ENCODE measurements around the gene FMC1.

The FMC1 gene

GRCh38 chr7:139294951-139295575, 46.1 kb upstream of the FMC1 start:
- no peak overlapping the region for H2BK5ac ChIP-seq (ENCODE audit: low read depth, low read length, poor library complexity, severe bottlenecking)
- H2BK120ac ChIP-seq (ENCODE audit: low read depth, low read length) = no peak overlapping the region
- DNase-seq = no peak
- peak overlapping the region; percentile 70 for H2AK5ac ChIP-seq (ENCODE audit: low read length, severe bottlenecking)
- 87% methylated on average over 5 of the region's 6 CpGs for WGBS
- no peak overlapping the region for H2BK12ac ChIP-seq (ENCODE audit: low read length in 2 of 2)
- no peak overlapping the region for H3K4ac ChIP-seq (ENCODE audit: low read depth in 1 of 2, low read length in 2 of 2)
- H3K14ac ChIP-seq (ENCODE audit: low read length in 2 of 2) = no peak overlapping the region
- H2AFZ ChIP-seq (ENCODE audit: low read depth, low read length) = no peak overlapping the region
- no peak overlapping the region for H3K4me3 ChIP-seq (ENCODE audit: insufficient read depth in 1 of 2, low read depth in 1 of 2, low read length in 2 of 2)
- peak overlapping the region; percentile 73 for H3K27ac ChIP-seq (ENCODE audit: low read length, poor library complexity, severe bottlenecking)
- H4K8ac ChIP-seq (ENCODE audit: low read length) = no peak overlapping the region
- H3K27me3 ChIP-seq (ENCODE audit: control insufficient read depth in 1 of 2, insufficient read depth in 1 of 2, low read length in 2 of 2) = no peaks in the 10 kb centered on the region
- H3K4me1 ChIP-seq (ENCODE audit: control insufficient read depth, insufficient read depth, low read depth, low read length) = peaks cover 7% of the 10 kb centered on the region
- peaks cover 4 to 72% of the 10 kb centered on the region in 2 experiments for H3K36me3 ChIP-seq (ENCODE audit: control insufficient read depth in 1 of 2, insufficient read depth in 2 of 2, low read depth in 1 of 2, low read length in 2 of 2)
- H3K4me2 ChIP-seq (ENCODE audit: low read length, poor library complexity, severe bottlenecking) = no peak overlapping the region
- no peak overlapping the region for H4K91ac ChIP-seq (ENCODE audit: low read length)
- H3K23ac ChIP-seq (ENCODE audit: low read length in 2 of 2) = no peak overlapping the region
- H3K79me1 ChIP-seq (replicated peaks; ENCODE audit: low read length, poor library complexity, severe bottlenecking) = peaks cover 13% of the 10 kb centered on the region
- no peaks in the 10 kb centered on the region for H3K9me3 ChIP-seq (ENCODE audit: control insufficient read depth, low read length)
- H3K18ac ChIP-seq (ENCODE audit: low read depth in 1 of 2, low read length in 2 of 2) = no peak overlapping the region
- H2BK15ac ChIP-seq (ENCODE audit: low read depth, poor library complexity, severe bottlenecking) = no peak overlapping the region
- H3K9ac ChIP-seq (ENCODE audit: low read length) = no peak overlapping the region

- H3K4ac ChIP-seq (ENCODE audit: low read depth in 1 of 2, low read length in 2 of 2) = no peak overlapping the region
- H3K14ac ChIP-seq (ENCODE audit: low read length in 2 of 2) = no peak overlapping the region
- whole genome bisulfite sequencing = 53% methylated on average over 5 of the region's 6 CpGs
- DNase-seq = peak; percentile 7
- H3K4me3 ChIP-seq (ENCODE audit: insufficient read depth in 1 of 2, low read depth in 1 of 2, low read length in 2 of 2) = no peak overlapping the region
- H4K91ac ChIP-seq (ENCODE audit: low read length) = no peak overlapping the region
- H3K9ac ChIP-seq (ENCODE audit: low read length) = no peak overlapping the region
- H3K18ac ChIP-seq (ENCODE audit: low read depth in 1 of 2, low read length in 2 of 2) = no peak overlapping the region
- no peak overlapping the region for H3K4me2 ChIP-seq (ENCODE audit: low read length, poor library complexity, severe bottlenecking)
- H3K27me3 ChIP-seq (ENCODE audit: control insufficient read depth in 1 of 2, insufficient read depth in 1 of 2, low read length in 2 of 2) = no peaks in the 10 kb centered on the region
- H3K4me1 ChIP-seq (ENCODE audit: control insufficient read depth, insufficient read depth, low read depth, low read length) = peaks cover 7% of the 10 kb centered on the region
- H3K23ac ChIP-seq (ENCODE audit: low read length in 2 of 2) = no peak overlapping the region
- no peak overlapping the region for H2AK5ac ChIP-seq (ENCODE audit: low read length, severe bottlenecking)
- H3K79me1 ChIP-seq (replicated peaks; ENCODE audit: low read length, poor library complexity, severe bottlenecking) = peaks cover 10% of the 10 kb centered on the region
- peaks cover 4 to 80% of the 10 kb centered on the region in 2 experiments for H3K36me3 ChIP-seq (ENCODE audit: control insufficient read depth in 1 of 2, insufficient read depth in 2 of 2, low read depth in 1 of 2, low read length in 2 of 2)
- H4K8ac ChIP-seq (ENCODE audit: low read length) = no peak overlapping the region
- H3K27ac ChIP-seq (ENCODE audit: low read length, poor library complexity, severe bottlenecking) = peak overlapping the region; percentile 72
- no peak overlapping the region for H2BK15ac ChIP-seq (ENCODE audit: low read depth, poor library complexity, severe bottlenecking)
- no peak overlapping the region for H2BK120ac ChIP-seq (ENCODE audit: low read depth, low read length)
- H3K9me3 ChIP-seq (ENCODE audit: control insufficient read depth, low read length) = no peaks in the 10 kb centered on the region
- no peak overlapping the region for H2BK12ac ChIP-seq (ENCODE audit: low read length in 2 of 2)
- no peak overlapping the region for H2BK5ac ChIP-seq (ENCODE audit: low read depth, low read length, poor library complexity, severe bottlenecking)
- H2AFZ ChIP-seq (ENCODE audit: low read depth, low read length) = no peak overlapping the region
Measured at GRCh38 chr7:139297795-139298194, 43.3 kb upstream of the FMC1 start.

- Histone ChIP-seq H3K9ac (ENCODE audit: low read length) (no peak overlapping the region), H2AK5ac (ENCODE audit: low read length, severe bottlenecking) (no peak overlapping the region), H3K9me3 (ENCODE audit: control insufficient read depth, low read length) (no peaks in the 10 kb centered on the region), H3K27me3 (ENCODE audit: control insufficient read depth in 1 of 2, insufficient read depth in 1 of 2, low read length in 2 of 2) (no peaks in the 10 kb centered on the region), H3K18ac (ENCODE audit: low read depth in 1 of 2, low read length in 2 of 2) (no peak overlapping the region), H2AFZ (ENCODE audit: low read depth, low read length) (no peak overlapping the region), H3K4me2 (ENCODE audit: low read length, poor library complexity, severe bottlenecking) (no peak overlapping the region), H2BK5ac (ENCODE audit: low read depth, low read length, poor library complexity, severe bottlenecking) (no peak overlapping the region), H3K4me1 (ENCODE audit: control insufficient read depth, insufficient read depth, low read depth, low read length) (peaks cover 6% of the 10 kb centered on the region), H3K4me3 (ENCODE audit: insufficient read depth in 1 of 2, low read depth in 1 of 2, low read length in 2 of 2) (no peak overlapping the region), H2BK120ac (ENCODE audit: low read depth, low read length) (no peak overlapping the region), H4K8ac (ENCODE audit: low read length) (no peak overlapping the region), H4K91ac (ENCODE audit: low read length) (no peak overlapping the region), H2BK12ac (ENCODE audit: low read length in 2 of 2) (no peak overlapping the region), H2BK15ac (ENCODE audit: low read depth, poor library complexity, severe bottlenecking) (no peak overlapping the region), H3K14ac (ENCODE audit: low read length in 2 of 2) (no peak overlapping the region), H3K79me1 (replicated peaks; ENCODE audit: low read length, poor library complexity, severe bottlenecking) (peaks cover 11% of the 10 kb centered on the region), H3K27ac (ENCODE audit: low read length, poor library complexity, severe bottlenecking) (peak overlapping the region; percentile 76), H3K23ac (ENCODE audit: low read length in 2 of 2) (no peak overlapping the region), H3K36me3 (ENCODE audit: control insufficient read depth in 1 of 2, insufficient read depth in 2 of 2, low read depth in 1 of 2, low read length in 2 of 2) (peaks cover 4 to 72% of the 10 kb centered on the region in 2 experiments), H3K4ac (ENCODE audit: low read depth in 1 of 2, low read length in 2 of 2) (no peak overlapping the region)
- 100% methylated on average over 1 of the region's 2 CpGs for WGBS
- DNase-seq = no peak
Measured at GRCh38 chr7:139299296-139299695, 41.8 kb upstream of the FMC1 start.

GRCh38 chr7:139300390-139300789, 40.7 kb upstream of the FMC1 start:
- H2BK15ac ChIP-seq (ENCODE audit: low read depth, poor library complexity, severe bottlenecking) = no peak overlapping the region
- peaks cover 0 to 67% of the 10 kb centered on the region in 2 experiments for H3K36me3 ChIP-seq (ENCODE audit: control insufficient read depth in 1 of 2, insufficient read depth in 2 of 2, low read depth in 1 of 2, low read length in 2 of 2)
- peaks cover 3% of the 10 kb centered on the region for H3K4me1 ChIP-seq (ENCODE audit: control insufficient read depth, insufficient read depth, low read depth, low read length)
- H2BK12ac ChIP-seq (ENCODE audit: low read length in 2 of 2) = no peak overlapping the region
- no peak for DNase-seq
- H3K27me3 ChIP-seq (ENCODE audit: control insufficient read depth in 1 of 2, insufficient read depth in 1 of 2, low read length in 2 of 2) = no peaks in the 10 kb centered on the region
- H3K27ac ChIP-seq (ENCODE audit: low read length, poor library complexity, severe bottlenecking) = no peak overlapping the region
- no peak overlapping the region for H3K23ac ChIP-seq (ENCODE audit: low read length in 2 of 2)
- H3K18ac ChIP-seq (ENCODE audit: low read depth in 1 of 2, low read length in 2 of 2) = no peak overlapping the region
- H2BK120ac ChIP-seq (ENCODE audit: low read depth, low read length) = no peak overlapping the region
- no CpG with 5 or more reads among the region's 2 CpGs for WGBS
- no peak overlapping the region for H3K4me2 ChIP-seq (ENCODE audit: low read length, poor library complexity, severe bottlenecking)
- no peaks in the 10 kb centered on the region for H3K9me3 ChIP-seq (ENCODE audit: control insufficient read depth, low read length)
- no peak overlapping the region for H2AFZ ChIP-seq (ENCODE audit: low read depth, low read length)
- no peak overlapping the region for H2BK5ac ChIP-seq (ENCODE audit: low read depth, low read length, poor library complexity, severe bottlenecking)
- no peak overlapping the region for H4K91ac ChIP-seq (ENCODE audit: low read length)
- H3K79me1 ChIP-seq (replicated peaks; ENCODE audit: low read length, poor library complexity, severe bottlenecking) = peaks cover 11% of the 10 kb centered on the region
- no peak overlapping the region for H3K4ac ChIP-seq (ENCODE audit: low read depth in 1 of 2, low read length in 2 of 2)
- H4K8ac ChIP-seq (ENCODE audit: low read length) = no peak overlapping the region
- no peak overlapping the region for H3K4me3 ChIP-seq (ENCODE audit: insufficient read depth in 1 of 2, low read depth in 1 of 2, low read length in 2 of 2)
- no peak overlapping the region for H3K9ac ChIP-seq (ENCODE audit: low read length)
- H3K14ac ChIP-seq (ENCODE audit: low read length in 2 of 2) = no peak overlapping the region
- H2AK5ac ChIP-seq (ENCODE audit: low read length, severe bottlenecking) = no peak overlapping the region

All from mesenchymal stem cell (in vitro differentiated cells and primary cell).